ENCODE results near the gene ORC6. TPM values are rescaled to one million over a fixed set of nuclear protein-coding genes. Genes with fewer than 3 reads are reported as not detected.
A peak's percentile ranks its signal among the peaks of the same experiment; 100 is the strongest.
"Not testable (repeated sequence)": the region's sequence is repeated elsewhere in the genome, so short reads cannot be mapped to it uniquely, and the experiment has no call there.

Gene ORC6, protein sequence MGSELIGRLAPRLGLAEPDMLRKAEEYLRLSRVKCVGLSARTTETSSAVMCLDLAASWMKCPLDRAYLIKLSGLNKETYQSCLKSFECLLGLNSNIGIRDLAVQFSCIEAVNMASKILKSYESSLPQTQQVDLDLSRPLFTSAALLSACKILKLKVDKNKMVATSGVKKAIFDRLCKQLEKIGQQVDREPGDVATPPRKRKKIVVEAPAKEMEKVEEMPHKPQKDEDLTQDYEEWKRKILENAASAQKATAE
- 1 to 10 TPM in 2 of 3 donors, not detected in 1; 1.4 to 1.8 TPM for polyA plus RNA-seq

DNA sequence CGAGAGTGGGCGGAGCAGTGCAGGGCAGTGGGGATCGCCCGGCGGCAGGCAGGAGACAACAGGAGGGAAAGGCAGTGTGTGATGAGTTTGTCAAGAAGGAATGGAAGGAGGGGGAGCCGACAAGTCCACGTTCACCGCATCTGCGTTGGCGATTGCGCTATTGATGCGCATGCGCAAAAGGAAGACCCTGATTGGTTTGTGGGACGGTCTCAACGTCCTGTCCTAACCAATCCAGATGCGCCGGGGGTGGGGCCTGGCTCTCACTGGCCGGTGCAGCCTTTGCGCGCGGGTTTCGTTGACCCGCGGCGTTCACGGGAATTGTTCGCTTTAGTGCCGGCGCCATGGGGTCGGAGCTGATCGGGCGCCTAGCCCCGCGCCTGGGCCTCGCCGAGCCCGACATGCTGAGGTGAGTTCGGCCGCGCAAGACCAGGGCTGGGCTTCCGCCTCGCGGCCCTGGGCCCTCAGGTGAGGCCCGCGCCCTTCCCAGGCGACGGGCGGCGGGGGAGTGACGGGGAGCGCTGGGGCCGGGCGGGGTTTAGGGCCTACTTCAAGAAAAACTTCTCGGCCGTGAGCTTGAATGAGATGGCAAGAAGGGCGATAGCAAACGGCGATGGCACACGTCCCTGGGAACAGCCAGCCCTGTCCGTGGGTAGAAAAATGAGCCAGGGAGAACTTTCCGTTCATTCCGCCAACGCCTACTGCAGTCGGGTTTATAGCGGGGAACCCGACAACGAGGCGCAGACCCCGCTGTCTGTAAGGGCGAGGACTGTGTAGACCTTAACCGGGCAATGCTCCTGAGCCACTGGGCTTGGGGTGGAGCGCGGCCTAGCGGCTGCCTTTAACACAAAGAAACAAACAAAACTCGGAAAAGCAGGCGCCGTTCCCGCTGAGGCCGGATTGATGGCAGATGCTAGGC lies at the start of gene ORC6:
ORC6 (plus strand) TSS at position 295 of the 916 bp plus-strand sequence; CDS start at position 342, 47 bp downstream.
- H3K4me1 Mint-ChIP-seq, result peaks cover 22% of the 10 kb centered on the region in 2 donors
- DNase-seq, result peak; percentile 97 to 98 (median 98)
- peaks cover 0 to 5% (median 0%) of the 10 kb centered on the region in 3 donors for H3K27me3 Mint-ChIP-seq (ENCODE audit: low read depth in 3 of 3)
- no peaks in the 10 kb centered on the region for H3K36me3 Mint-ChIP-seq
- no peak within 1 kb of the TSS for H3K27ac Mint-ChIP-seq
- no peak within 1 kb of the TSS for H3K4me3 Mint-ChIP-seq
- no peaks in the 10 kb centered on the region for H3K9me3 Mint-ChIP-seq

DNA sequence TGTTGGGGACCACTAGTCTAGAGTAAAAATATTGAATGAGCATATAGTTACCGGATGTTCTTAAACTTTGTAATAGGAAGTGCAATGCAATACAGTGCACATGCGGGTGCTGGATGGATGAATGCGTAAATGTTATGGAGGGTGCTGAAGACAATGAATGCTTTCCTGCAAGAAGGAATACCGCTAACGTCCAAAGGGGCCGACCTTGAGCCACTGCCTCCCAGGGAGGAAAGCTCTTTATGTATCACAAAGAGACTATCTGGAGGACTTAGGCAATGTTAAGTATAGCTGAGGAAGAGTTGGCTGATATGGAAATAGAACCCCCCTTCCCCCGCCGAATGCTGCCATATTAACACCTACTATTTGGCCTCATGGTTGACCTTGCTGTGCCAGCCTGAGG lies 40.8 kb upstream of the ORC6 start:
- H3K27me3 Mint-ChIP-seq (ENCODE audit: low read depth in 3 of 3), result no peaks in the 10 kb centered on the region
- peaks cover 0 to 11% (median 11%) of the 10 kb centered on the region in 3 donors for H3K36me3 Mint-ChIP-seq
- no peak overlapping the region for H3K27ac Mint-ChIP-seq
- no peak for DNase-seq
- no peak overlapping the region for H3K4me3 Mint-ChIP-seq
- no peaks in the 10 kb centered on the region for H3K4me1 Mint-ChIP-seq
- peaks cover 0 to 12% (median 7%) of the 10 kb centered on the region in 6 donors for H3K9me3 Mint-ChIP-seq

DNA sequence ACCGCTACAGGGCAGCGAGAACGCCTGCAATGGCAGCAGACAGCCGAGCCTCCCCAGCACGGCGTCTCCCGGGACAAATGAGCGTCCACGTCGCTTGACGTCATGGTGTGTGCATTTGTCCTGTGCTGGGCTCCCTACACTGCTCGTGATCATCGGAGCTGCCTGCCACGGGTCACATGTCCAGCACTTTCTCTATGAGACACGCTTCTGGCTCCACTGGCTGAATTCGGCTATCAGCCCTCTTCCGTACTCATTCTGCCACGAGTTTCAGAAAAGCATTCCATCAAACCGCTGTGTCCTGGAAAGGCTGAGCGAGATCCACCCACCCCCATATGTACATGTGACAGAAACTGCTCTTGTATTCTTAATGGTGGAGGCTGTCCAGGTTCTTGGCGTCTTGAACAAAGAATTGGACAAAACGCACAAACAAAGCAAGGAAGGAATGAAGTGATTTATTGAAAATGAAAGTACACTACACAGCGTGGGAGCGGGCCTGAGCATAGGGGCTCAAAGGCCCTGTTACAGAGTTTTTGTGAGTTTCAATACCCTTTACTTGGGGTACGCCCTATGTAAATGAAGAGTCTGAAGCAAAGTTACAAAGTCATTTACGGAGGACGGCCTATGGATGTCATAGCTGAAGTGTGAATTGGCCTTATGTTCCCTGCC lies 39.7 kb upstream of the ORC6 start:
- peaks cover 0 to 4% (median 2%) of the 10 kb centered on the region in 6 donors for H3K9me3 Mint-ChIP-seq
- no peaks in the 10 kb centered on the region for H3K27me3 Mint-ChIP-seq (ENCODE audit: low read depth in 3 of 3)
- no peak overlapping the region for H3K27ac Mint-ChIP-seq
- peaks cover 0 to 10% (median 3%) of the 10 kb centered on the region in 3 donors for H3K36me3 Mint-ChIP-seq
- DNase-seq, result no peak
- no peak overlapping the region for H3K4me3 Mint-ChIP-seq
- no peaks in the 10 kb centered on the region for H3K4me1 Mint-ChIP-seq

DNA sequence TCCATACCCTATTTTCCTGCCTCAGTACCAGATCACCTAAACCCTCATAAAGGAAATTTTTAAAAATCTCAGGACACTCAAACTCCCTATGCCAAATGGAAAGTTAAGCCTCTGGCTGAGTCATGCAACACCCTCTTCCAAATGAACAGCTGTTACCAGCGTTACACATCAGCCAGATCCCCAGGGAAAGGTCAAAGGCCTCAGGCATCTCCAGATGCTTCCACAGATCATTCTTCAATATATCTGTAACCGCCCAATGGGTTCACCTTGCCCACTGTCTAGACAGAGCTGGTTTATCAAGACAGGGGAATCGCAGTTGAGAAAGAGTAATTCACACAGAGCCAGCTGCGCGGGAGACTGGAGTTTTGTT lies 39.2 kb upstream of the ORC6 start:
- Mint-ChIP-seq H3K27ac (no peak overlapping the region), H3K9me3 (peaks cover 0 to 4% (median under 1%) of the 10 kb centered on the region in 6 donors), H3K36me3 (peaks cover 0 to 10% (median 0%) of the 10 kb centered on the region in 3 donors), H3K27me3 (ENCODE audit: low read depth in 3 of 3) (no peaks in the 10 kb centered on the region), H3K4me3 (no peak overlapping the region), H3K4me1 (no peaks in the 10 kb centered on the region)
- no peak for DNase-seq

DNA sequence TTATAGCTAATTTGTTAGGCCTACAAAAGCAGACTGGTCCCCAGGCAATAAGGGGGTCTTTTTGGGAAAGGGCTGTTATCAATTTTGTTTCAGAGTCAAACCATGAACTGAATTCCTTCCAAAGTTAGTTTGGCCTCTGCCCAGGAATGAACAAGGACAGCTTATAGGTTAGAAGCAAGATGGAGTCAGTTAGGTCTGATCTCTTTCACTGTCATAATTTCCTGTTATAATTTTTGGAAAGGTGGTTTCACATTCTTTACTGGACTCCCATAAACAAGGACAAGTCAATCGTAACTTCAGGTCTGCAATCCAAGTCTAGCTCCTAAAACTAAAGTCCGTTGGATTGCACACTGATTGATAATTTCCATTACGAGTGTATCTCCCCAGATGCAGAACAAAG lies 38.2 kb upstream of the ORC6 start:
- no peak for DNase-seq
- H3K4me1 Mint-ChIP-seq, result no peaks in the 10 kb centered on the region
- no peaks in the 10 kb centered on the region for H3K9me3 Mint-ChIP-seq
- H3K4me3 Mint-ChIP-seq, result no peak overlapping the region
- H3K27ac Mint-ChIP-seq, result no peak overlapping the region
- peaks cover 0 to 10% (median 0%) of the 10 kb centered on the region in 3 donors for H3K36me3 Mint-ChIP-seq
- no peaks in the 10 kb centered on the region for H3K27me3 Mint-ChIP-seq (ENCODE audit: low read depth in 3 of 3)

DNA sequence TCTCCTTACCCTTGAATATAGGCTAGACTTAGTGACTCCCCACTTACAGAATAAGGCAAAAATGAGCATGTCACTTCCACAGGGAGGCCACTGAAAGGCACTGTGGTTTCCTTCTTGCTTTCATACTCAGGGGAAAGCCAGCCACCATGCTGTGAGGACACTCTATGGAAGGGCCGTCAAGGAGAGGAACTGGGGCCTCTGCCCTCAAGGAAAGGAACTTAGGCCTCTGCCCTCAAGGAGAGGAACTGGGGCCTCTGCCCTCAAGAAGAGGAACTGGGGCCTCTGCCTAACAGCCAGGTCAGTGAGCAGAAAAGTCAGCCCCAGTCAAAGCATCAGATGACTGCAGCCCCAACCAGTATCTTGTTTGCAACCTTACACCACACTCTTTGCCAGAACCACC lies 30.5 kb upstream of the ORC6 start:
- Mint-ChIP-seq H3K27ac (peak overlapping the region in 2 of 6 donors; percentile 51 to 53), H3K4me3 (no peak overlapping the region), H3K27me3 (ENCODE audit: low read depth in 3 of 3) (no peaks in the 10 kb centered on the region), H3K36me3 (peaks cover 11 to 33% (median 15%) of the 10 kb centered on the region in 3 donors), H3K4me1 (no peaks in the 10 kb centered on the region), H3K9me3 (no peaks in the 10 kb centered on the region)
- DNase-seq, result peak in 1 of 3 donors; percentile 1

DNA sequence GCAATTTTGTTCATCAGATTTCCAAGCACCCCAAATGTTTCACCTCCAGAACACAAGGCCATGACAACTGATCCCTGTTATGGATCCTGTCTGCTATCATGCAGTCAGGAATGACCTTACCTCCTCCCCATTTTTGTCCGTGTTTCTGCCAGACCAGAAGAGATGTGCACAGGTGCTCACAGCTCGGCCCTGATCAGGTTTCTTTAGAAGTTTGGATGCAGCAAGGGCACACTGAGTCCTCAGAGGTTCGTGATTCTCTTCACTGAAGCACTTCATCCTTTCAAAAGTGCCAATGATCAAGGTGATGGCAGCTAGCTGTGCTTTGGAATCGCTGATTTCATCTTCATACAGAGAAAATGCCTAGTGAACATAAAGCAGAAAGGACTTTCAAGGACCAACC lies 27.3 kb upstream of the ORC6 start:
- no peaks in the 10 kb centered on the region for H3K9me3 Mint-ChIP-seq
- H3K4me3 Mint-ChIP-seq, result no peak overlapping the region
- peaks cover 17 to 52% (median 24%) of the 10 kb centered on the region in 3 donors for H3K36me3 Mint-ChIP-seq
- no peaks in the 10 kb centered on the region for H3K27me3 Mint-ChIP-seq (ENCODE audit: low read depth in 3 of 3)
- DNase-seq, result no peak
- H3K4me1 Mint-ChIP-seq, result no peaks in the 10 kb centered on the region
- H3K27ac Mint-ChIP-seq, result no peak overlapping the region

DNA sequence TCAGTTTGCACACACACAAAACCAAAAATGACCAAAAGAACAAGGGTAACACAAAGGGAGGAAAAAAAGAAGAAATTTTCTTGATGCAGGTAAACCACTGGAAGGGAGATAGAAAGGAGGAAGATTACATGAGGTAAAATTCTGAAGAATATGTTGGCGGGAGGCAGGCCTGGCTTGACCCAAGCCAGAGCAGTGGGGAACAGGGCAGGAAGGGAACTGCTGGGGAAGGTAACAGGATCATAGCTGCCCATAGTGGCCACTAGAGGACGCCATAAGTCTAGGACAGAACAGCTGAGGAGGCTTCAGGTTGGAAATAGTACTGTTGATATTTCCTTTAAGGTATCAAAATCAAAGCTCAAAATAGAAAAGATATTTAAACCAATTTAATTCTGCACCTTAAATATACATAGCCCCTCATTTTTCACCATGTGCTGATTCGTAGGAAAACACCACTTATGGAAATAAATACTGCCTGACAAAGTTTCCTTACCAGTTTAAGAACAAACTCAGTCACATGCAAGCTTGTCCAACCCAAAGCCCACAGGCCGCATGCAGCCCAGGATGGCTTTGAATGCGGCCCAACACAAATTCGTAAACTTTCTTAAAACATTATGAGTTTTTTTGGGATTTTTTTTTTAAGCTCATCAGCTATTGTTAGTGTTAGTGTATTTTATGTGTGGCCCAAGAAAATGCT lies 16.0 kb upstream of the ORC6 start:
- H3K9me3 Mint-ChIP-seq, result no peaks in the 10 kb centered on the region
- no peaks in the 10 kb centered on the region for H3K27me3 Mint-ChIP-seq (ENCODE audit: low read depth in 3 of 3)
- peak overlapping the region in 1 of 6 donors; percentile 70 for H3K27ac Mint-ChIP-seq
- H3K4me1 Mint-ChIP-seq, result no peaks in the 10 kb centered on the region
- no peak overlapping the region for H3K4me3 Mint-ChIP-seq
- peak in 2 of 3 donors; percentile 29 to 42 for DNase-seq
- H3K36me3 Mint-ChIP-seq, result peaks cover 19 to 47% (median 21%) of the 10 kb centered on the region in 3 donors

DNA sequence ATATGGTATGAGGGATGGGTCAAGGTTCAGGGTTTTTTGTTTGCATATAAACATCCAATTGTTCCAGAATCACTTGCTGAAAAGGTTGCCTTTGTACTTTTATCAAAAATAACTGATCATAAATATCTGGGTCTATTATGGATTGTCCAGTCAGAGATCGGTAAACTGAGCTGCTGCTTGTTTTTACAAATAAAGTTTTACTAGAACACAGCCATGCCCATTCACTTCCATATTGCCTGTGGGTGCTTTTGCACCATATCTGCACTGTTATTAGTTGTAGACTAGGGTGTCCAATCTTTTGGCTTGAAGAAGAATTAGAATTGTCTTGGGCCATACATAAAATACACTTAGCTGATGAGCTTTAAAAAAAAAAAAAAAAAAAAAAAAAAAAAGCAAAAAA lies 11.5 kb upstream of the ORC6 start:
- Mint-ChIP-seq H3K27ac (peak overlapping the region in 1 of 6 donors; percentile 35), H3K36me3 (peaks cover 26 to 35% (median 27%) of the 10 kb centered on the region in 3 donors)
- H3K9me3 Mint-ChIP-seq; DNase-seq; H3K4me3 Mint-ChIP-seq; H3K4me1 Mint-ChIP-seq; H3K27me3 Mint-ChIP-seq (ENCODE audit: low read depth in 3 of 3): not testable (repeated sequence)

DNA sequence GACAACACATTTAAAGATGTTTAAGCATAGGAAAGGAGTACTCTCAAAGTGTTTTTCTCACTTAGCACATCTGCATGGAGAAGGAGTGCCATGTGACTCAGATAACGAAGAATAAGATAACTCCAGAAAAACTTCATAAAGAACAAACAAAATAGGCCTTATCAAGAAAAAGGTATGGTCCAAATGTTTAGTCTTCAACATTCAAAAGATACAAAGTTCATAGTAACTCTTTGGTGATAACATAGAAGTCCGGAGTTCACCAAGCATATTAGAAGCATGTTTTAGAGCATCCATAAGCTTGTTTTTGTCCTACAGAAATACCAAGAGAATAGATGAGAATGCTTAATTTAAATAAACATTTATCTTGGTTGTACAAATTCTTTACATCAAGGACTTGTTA lies 7.6 kb upstream of the ORC6 start:
- H3K9me3 Mint-ChIP-seq; DNase-seq; H3K27me3 Mint-ChIP-seq (ENCODE audit: low read depth in 3 of 3); H3K27ac Mint-ChIP-seq; H3K4me3 Mint-ChIP-seq: not testable (repeated sequence)
- peaks cover 7 to 14% of the 10 kb centered on the region in 2 donors for H3K4me1 Mint-ChIP-seq
- H3K36me3 Mint-ChIP-seq, result peaks cover 14 to 16% (median 15%) of the 10 kb centered on the region in 3 donors

DNA sequence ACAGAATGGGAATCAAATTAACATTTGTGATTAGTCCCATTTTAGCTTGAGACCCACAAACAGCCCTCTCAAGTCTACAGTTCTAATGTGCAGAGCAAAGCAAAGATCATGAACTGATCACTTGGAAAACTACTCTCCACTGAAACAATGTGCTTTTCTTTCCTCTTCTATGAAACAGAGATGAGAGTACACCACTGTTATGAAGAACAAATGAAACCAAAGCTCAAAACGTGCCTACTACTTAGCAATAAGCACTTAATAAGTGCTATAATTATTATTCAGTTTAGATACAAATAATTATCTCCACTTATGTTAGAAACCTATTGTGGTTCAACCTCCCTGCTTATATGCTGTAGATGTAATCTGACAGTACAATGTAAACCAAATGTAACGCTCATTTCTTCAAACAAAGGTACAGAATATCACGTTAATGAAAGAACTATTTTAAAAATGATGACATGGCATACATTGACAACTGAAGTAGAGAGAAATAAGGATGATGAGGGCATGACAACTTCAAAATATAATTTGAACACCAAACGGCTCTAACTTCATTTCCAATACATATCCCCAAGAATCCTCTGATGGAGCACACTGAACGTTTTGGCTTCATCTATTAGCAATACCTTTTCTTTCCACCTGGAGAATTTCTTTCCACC lies 2.5 kb upstream of the ORC6 start:
- Mint-ChIP-seq H3K27me3 (ENCODE audit: low read depth in 3 of 3) (peaks cover 0 to 2% (median 0%) of the 10 kb centered on the region in 3 donors), H3K36me3 (no peaks in the 10 kb centered on the region), H3K4me3 (peak overlapping the region in 3 of 5 donors; percentile 10 to 17 (median 14)), H3K4me1 (peaks cover 27 to 30% of the 10 kb centered on the region in 2 donors), H3K9me3 (no peaks in the 10 kb centered on the region), H3K27ac (peak overlapping the region in 3 of 6 donors; percentile 15 to 22 (median 19))
- DNase-seq, result no peak

DNA sequence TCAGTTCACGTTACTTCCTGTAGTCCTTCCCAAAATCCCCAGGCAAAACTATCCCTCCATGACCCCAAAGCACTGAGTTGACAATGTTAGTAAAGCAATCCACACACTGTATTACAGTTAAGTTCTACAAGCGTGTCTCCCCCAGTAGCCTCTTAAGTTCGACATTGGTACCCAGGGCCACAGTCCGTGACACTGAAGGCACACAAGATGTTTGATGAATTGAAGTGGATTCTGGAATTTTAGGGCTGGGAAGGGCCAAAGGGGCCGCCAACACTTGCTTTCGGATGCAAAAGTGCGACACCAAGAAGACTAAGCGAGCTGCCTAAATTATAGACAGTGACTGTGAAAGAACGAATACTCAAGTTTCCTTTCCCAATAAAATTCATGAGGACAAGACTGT lies 2.0 kb upstream of the ORC6 start:
- Mint-ChIP-seq H3K27me3 (ENCODE audit: low read depth in 3 of 3) (peaks cover 0 to 2% (median 0%) of the 10 kb centered on the region in 3 donors), H3K9me3 (no peaks in the 10 kb centered on the region), H3K36me3 (no peaks in the 10 kb centered on the region), H3K27ac (peak overlapping the region in 2 of 6 donors; percentile 15 to 36), H3K4me3 (peak overlapping the region in 1 of 5 donors; percentile 17), H3K4me1 (peaks cover 27 to 30% of the 10 kb centered on the region in 2 donors)
- no peak for DNase-seq

All from immature natural killer cell (primary cell).